CD4-positive, alpha-beta T cell treated with Interleukin-1 beta for 1 hour (primary cell): ENCODE data around the gene RTL1.

ENCODE experiments used
- DNase-seq, 2 donors: peaks; one replicate each; pipeline ENCODE4 v3.0.0-alpha.2; 2020 to 2022

RTL1 gene

DNA sequence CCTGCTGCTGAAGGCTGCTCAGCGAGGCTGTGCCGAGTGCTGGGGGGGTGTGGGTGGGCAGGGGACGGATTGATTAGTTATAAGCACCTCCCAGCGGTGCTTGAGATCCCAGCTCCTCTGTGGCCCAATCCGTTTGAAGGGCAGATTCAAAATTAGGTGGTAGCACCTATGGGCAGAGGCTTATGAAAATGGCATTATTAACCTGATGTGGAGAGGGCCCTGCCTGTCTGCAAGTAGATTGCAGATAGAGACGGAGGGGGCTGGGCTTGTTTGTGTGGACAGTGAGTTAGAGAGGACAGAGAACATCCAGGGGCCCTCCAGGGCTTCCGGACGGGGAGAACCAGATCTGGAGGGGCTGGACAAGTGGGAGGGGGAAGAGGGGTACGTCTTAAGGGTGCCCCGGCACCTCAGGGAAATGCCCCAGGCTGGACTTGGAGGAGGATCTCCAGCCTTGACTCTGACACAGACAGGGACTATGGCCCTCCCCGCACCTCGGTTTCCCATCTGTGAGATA is at the start of gene RTL1:
TSS of gene RTL1 (minus strand) at position 51 of the 514 bp plus-strand sequence. CDS start 18,934 bp downstream, outside the sequence.
- DNase-seq: no peak

DNA sequence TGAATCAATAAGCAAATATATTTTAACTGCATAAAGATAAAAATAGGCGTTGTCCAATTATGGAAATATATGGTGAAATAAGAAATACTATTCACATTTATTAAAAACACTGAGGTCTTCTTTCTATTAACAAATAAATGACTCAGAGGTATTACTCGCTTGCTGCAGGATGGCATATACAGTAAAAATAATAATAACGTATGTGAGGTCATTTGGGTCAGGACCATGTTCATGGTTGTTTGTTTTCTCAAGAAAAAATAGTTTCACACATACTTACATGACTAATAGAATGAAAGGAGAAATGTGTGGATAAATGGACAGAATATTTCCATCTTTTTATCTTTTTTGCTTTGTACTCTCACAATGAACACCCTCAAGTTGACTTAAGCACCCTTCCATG is 46.5 kb upstream of the RTL1 start:
- no peak for DNase-seq

DNA sequence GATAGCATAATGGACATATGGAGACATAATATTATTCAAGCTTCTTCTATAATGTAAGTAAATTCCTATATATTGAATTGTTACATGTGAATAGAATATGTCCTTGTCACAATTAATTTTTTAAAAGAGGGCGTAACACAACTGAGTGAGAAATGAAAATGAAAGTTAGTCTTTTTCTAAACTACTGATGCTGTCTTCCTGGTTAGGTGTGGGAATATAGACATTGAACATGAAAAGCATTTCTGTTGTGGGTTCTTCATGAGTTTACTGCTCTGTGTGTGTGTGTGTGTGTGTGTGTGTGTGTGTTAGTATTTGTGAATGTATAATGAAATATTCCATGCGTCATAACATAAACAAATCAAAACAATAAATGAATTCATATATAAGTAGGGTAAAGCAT is 40.5 kb upstream of the RTL1 start:
- no peak for DNase-seq

DNA sequence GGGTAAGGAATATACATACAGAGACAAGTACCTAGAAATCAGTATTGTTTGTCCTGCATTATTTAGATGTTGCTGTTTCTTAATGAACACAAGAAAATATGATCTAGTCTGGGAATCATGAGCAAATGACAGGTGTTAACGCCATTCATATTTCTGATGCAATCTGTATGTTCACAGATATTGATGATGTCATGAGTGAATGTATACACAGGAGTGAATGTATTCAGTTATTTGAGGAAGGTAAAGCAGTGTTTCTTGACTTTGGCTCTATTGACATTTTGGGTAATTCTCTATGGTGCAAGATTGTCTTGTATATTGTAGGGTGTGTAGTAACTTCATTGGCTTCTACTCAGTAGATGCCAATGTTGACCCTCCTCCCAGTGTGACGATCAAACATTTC is 26.7 kb upstream of the RTL1 start:
- no peak for DNase-seq

DNA sequence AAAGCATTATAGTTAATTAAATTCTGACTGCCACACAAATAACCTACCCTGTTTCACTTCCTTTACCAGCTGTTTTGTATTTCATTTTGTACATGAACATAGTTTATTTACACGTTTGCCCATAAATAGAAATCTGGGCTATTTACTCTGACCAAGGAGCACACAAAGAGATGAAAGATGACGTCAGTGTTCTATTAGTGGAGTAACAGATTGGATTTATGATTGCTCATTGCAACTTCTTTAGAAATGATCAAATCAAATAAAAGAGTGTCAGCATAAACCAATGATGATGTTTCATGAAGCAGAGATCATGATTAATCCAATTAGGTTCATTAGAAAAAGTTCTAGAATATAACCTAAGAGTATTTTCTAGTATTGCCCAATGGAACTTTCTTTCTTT is 12.0 kb upstream of the RTL1 start:
- DNase-seq: no peak

DNA sequence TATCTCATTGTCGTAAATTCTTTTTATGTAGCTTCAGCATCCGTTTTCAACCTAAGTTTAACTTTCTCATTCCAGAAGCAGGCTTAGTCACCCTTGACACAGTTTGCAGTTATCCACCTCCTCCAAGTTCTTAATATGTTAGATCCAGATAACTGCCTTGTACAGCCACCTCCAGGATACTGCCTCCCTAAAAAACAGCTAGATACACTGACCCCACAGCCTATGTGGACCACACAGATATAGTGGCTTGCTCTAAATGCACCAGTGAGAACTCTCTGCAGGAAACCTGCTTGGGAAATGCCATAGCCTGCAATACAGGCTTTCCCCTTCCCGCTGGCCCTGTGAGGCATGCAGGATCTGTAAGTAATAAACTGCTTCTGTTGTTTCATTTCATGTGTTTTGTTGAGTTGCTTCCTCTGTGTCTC is 11.1 kb upstream of the RTL1 start:
- DNase-seq: no peak

DNA sequence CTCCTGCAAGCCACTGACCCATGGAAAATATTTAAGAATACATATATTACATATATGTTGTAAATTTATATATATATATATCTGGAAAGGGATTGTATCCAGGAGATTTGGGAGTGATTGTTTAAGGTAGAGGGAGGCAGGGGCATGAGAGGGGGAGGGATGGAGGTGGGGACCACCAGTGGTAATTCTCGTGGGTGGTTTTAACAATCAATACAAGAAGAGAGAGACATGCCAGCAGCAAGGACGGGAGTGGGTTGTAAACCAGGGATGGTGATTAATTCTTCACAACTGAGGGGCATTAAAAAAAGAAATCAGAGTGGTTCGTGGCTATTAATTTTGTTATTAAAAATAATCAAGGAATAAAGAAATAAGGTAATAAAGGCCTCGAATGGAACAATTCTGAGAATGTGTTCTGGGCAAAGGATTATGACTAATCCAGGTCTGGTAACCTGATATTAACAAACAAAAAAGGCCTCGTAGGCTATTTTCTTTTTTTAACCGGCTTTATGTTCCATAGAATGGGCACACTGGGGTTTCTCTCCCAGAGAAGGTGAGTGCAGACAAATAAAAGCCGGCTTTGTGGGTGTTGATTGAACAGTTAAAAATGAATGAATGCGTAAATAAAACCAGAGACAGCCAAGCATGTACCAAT is 8.3 kb upstream of the RTL1 start:
- no peak for DNase-seq

DNA sequence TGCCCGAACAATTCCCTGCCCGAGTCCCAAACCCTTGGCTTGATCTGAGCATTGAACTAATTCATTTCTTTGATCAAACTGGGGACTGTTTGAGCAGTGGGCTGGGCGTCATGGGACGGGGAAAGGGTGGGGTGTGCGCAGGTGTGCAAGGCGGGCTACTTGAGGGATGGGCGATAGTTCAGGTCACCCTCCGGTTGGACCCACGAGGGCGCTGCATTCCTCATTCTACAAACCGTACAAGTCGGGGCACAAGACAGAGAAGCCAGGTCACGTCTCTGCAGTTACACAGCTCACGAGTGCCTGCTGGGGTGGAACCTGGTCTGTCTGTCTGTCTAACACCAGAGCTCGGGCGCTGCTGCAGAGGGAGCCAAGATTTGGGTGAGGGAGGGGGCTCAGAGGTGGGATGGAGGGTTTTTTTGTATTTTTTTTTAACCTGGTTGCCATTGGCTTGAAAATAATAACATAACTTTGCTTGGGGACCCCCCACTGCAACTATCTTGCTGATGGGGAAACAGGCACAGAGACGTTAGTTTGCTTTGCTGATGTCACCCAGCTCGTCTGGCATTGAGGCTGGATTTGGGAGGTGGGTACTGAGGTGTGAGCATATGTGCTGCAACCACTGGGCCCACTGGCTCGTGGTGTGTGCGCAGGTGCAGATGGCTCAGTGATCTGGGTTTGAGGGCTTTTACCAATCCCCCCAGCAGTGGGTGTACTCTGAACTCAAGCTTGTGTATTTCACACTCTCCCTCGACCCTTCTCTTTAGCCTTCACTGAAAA is 7.6 kb upstream of the RTL1 start:
- DNase-seq: no peak

DNA sequence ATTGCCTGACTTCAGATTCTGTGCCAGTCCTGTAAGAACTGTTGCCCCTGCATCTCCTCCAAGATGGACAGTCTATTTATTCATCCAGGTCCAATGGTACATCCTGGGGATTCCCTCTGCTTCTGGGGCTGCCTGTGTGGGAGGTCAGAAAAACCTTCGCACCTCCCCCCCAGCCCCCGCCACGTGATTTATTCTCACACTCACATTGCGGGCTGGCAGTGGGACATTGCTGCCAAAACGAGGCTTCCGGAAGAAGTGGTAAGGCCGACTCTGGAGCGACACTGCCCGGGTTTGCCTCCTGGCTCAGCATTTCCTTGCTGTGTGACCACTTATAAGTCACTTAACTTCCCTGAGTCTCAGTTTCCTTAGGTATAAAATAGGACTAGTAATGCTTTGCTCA is 5.9 kb upstream of the RTL1 start:
- no peak for DNase-seq

DNA sequence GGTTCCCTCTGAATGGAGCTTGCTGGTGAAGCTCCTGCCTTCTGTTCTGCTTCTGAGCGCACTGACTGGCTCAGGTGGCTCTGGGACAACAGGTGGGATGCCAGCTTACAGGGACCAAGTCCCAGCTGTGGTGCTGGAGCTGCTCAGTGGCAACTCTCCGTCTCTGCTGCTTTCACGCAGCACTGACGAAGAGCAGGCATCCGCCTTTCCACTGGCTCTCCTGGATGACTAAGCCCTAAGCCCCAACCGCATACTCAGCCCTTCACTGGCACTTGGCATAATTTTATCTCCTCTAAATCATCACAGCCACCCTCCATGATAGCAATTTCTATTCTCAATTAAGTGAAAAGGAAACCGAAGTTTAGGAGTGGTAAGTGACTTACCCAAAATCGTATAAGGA is 3.7 kb upstream of the RTL1 start:
- DNase-seq: no peak

DNA sequence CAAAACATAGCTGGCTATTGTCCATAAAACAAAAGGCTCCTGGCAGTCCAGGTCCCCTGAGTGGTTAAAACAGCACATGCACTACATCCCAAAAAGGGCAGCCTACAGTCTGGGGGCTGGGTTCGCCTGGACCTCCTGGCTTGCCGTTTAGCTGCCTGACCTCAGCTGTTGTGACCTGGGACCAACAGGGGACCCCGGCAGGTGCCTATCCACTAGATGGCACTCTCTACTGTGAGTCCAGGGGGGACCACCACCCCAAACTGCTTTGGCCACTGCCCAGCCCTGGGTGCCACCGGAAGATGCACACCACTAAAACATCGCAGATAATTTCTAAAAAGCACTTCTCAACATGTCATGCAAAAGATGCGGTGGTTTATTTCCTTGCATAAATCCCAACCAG is 2.9 kb upstream of the RTL1 start:
- no peak for DNase-seq

DNA sequence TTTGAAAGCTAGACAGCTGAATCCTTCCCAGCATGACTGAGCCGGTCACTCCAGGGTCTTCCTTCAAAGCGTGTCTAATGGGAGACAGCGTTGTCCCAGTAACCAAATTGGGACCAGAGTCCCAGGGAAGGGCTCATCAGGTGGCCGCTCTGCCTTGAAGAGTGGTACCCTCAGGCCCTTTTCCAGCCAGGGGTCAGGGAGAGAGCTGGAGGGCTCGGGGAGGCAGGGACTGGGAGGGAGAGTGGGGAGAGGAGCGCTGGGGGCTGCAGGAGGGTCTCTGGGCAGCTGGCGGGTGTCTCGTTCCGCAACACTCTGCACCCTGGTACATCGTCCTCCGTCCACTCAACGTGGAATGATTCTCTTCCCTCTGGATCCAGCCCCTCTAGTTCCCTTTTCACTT is 1.6 kb upstream of the RTL1 start:
- DNase-seq: no peak

DNA sequence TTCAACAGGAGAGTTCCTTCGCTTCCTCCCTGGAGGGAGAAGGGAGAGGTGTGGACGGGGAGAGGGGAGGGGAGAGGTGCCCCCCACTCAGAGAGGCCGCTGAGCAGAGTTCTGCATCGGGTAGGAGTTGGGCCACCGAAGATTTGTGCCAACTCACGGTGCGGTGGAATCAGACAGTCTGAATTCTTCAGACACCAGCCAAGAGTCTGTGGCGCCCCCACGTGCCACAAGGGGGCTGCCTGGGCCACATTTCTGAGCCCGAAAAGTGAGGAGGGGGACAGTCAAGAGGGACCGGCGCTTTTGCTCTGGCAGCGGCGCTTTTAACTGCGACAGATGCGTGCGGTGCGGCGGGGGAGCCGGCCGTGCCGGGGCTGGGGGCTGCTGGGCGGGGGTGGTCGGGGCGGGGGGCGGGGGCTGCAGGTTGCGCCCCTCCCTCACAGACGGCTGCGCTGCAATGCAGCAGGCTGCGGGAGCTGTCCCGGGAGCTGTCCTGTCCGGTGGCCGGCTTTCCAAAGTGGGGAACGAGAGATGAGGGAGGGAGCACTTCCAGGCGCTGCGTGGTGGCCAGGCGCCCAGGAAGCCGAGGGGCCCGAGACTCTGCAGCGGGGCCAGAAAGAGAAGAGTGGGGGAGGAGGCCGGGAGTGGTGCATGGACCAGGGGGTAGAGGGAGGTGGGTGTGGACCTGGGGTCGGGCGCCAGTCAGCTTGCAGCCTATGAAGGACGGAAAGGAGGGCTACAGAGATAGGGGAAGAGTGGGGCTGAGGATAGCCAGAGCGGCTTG is 975 bp upstream of the RTL1 start:
- no peak for DNase-seq

DNA sequence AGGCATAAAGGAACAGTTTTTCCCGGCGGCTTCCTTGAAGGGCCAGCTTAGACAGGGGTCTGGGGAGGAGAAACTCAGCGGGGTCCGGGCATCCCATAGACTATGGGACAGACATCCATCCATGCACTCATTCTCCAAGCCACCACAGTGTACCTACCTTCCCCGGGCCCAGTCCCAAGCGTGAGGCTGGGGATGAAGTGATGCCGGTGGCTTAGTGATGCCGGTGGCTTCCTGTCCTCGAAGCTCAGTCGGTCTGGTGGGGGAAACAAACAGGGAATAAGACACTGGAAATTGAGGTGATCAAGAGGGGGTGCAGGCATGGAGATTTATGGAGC is 421 bp downstream of the RTL1 start:
- no peak for DNase-seq

DNA sequence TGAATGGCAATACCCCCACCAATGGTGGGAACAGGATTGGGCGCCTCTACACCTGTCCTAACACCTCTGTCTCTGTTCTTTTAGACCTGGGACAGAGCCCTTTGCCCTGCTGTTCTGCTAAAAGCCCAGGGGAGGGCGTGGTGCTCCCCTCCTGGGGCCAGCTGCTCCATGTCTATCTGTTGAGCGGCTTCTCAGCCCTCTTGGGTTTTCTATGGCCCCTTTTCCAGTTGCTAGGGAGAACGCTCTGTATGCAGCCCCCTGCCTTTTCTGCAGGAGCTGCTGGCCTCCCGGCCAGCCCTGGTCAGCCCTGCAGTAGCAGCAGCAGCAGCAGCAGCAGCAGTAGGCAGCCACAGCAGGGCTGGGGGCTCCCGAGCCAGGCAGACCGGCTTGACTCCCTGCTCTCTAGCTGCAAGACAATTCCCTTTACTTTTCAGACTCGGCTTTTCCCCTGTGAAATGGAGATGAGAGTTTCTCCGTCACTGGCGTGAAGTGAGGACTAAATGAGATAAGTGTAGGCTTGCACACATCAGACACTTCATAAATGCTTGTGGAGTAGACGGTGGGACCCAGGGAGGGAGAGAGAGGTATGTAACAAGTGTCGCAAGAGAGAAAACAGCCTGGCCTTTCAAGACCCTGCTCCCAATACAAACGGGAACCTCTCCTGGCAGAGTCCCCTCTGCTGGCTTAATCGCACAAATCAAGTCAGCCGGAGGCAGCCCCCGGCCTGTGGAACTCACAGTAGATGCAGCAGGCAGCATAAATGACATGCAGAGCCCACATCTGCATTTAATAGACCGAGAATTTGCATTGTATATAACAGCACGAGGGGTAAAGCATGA is 1.0 kb downstream of the RTL1 start:
- DNase-seq: no peak

DNA sequence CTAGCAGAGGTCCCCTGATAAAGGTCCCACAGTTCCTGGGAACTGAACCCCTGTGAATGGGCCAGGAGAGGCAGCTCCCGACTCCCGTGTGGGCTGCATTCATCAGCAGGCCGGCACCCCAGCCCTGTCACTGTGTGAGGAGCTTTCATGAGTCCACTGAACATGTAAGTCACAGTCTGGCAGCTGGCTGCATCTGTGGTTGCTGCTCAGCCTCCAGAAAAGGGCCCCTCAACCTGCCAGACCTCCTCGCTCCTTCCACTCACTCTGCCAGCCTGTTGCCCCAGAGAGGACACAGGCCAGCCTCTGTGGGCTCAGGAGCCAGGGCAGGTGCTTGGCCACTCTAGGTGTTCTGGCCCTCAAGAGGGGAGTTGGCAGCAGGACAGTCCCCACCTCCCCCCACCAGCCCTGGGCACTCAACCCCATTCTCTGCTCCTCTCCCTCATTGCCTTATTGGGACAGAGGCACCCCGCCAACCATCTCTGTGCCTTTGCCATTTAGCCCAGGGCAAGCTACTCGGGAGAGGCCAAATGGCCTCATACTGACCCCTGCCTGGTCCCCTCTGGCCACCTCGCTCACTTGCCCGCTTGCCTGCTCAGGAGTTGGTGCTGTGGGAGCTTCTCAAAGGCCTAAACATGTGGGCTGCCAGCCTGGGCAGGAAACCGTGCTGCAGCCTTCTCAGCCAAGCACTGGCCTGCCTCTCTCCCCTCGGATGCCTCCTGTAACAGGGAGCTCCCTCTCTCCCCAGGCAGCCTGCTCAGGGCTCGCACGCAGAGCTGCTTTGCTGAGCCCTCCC is 1.9 kb downstream of the RTL1 start:
- DNase-seq: no peak

DNA sequence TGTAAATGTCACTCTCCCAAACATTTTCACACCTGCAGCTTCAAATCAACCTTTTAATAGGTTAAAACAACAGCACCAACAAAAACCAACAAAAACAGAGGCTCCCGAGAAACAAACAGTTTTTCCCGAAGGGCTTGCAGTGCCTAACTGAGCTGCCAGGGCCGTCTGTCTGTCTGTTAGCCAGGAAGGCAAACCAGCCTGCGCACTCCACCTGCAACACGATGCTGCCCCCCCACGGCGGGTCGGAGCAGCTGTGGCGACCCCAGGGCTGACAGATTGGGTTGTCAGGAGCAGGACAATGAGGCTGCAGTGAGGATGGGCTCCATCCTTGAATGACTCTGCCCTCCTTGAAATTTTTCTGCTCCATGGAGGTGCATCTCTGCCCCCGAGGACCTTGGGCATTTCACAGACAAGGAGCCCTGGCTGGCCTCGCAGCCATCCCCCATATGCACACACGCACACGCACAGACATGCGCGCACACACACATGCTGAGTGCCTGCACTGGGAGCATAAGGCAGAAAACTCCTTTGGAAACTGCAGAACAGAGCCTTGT is 2.6 kb downstream of the RTL1 start:
- DNase-seq: no peak

DNA sequence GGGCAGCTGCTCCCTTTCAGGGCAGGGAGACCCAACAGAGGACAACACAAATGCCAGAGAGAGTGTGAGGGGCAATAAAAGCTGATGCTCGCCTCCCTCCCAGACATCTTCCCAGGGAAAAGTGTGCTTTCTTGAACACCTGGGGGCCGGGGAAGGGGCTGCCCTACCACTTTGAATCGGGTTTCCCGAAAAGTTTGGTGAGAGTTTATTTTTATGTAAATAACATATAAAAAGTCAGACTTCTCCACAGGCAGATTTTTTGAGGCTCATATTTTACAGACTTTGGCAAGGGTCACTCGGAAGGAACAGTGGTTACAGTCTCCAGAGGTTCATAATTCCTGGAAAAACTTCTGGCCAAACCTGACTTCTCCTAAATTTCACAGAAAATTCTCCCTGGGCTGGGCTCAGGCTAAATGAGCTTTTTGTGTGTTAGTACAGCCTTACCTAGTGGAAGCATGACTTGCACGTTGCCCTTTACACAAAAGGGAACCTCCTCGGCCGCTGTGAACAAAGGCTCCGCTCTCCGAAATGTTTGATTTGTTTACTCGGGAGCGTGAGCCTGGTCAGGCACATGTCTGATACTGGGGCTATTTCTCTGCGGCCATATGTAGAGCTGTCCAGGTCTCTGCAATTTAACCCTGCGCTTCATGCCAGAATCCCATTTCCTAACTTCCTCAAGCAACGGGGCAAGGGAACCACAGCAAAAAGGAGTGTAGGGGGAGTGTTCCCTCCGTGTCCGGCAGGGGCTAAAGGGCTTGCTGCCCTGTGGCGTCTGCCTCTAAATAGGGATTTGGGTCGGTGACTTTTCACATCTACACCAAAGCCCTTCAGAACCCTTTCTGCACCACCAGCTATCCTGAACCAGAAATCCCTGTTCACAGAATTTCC is 3.4 kb downstream of the RTL1 start:
- DNase-seq: no peak

DNA sequence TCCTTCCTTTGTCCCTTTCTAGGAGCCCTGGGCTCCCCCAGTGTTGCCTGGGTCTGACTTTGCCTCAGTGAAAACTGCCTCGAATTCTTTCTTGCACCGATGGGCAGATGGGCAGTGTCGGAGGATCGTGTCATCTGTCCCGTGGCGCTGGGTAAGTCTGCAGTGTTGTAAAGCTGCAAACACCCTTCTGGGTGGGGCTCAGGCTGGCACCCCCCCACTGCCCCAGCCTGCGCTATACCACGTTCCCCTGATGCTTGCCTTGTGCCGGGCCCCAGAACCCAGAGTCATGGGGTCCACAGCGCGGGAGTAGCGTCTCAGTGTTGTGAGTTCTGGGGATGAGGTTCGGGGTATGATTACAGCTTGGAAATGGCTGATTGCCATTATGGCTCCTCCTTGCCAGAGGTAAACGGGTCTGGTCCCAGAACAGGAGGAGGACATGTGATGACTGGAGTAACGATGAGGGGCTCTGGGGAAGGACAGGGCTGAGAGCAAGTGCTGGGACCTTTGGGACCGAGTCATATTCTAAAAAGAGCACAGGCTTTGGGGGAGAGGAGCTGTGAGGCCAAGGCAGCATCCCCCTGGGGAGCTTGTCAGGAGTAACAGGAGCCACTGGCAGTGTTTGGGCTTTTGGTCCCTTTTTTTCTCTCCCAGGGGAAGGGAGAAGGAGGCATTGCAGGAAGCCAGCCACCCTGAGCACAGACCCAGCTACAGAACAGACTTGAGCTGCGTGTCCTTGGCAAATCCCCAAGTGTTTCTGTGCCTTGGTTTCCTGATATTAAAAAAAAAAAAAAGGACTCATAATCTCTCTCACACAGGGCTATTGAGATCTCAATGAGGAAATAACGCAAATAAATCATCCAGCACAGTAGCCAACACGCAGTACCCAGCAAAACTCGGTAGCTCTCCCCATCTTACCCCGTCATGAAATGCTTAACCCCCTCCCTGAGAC is 4.3 kb downstream of the RTL1 start:
- no peak for DNase-seq
